ENCODE results near the gene AFF3.

Gene AFF3

DNA sequence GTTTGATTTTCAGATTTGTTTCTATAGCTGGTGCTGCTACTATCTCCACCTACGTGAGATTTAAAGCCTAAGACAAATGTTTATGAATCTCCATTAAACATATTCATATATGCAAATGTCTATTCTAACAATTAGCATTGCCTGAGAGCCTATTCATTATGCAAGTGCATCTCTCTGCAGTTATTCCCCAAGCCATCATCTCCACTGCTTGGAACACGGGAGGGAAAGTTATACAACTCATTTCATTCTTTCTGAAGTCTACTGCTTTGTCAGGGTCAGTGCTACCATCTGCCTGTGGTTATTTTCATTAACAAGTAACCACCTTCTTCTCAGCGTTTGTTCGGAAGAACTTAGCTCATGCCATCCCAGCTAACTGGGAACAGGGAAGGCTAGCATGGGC is 463.8 kb downstream of the AFF3 start:
- no peaks in the 10 kb centered on the region for H3K36me3 ChIP-seq
- no peaks in the 10 kb centered on the region for H3K9me3 ChIP-seq
- no peaks in the 10 kb centered on the region for H3K27me3 ChIP-seq
- H3K4me3 ChIP-seq (ENCODE audit: low read depth, low read length), result no peak overlapping the region
- no peaks in the 10 kb centered on the region for H3K4me1 ChIP-seq
- DNase-seq, result no peak
- TF ChIP-seq, protein P1, sequence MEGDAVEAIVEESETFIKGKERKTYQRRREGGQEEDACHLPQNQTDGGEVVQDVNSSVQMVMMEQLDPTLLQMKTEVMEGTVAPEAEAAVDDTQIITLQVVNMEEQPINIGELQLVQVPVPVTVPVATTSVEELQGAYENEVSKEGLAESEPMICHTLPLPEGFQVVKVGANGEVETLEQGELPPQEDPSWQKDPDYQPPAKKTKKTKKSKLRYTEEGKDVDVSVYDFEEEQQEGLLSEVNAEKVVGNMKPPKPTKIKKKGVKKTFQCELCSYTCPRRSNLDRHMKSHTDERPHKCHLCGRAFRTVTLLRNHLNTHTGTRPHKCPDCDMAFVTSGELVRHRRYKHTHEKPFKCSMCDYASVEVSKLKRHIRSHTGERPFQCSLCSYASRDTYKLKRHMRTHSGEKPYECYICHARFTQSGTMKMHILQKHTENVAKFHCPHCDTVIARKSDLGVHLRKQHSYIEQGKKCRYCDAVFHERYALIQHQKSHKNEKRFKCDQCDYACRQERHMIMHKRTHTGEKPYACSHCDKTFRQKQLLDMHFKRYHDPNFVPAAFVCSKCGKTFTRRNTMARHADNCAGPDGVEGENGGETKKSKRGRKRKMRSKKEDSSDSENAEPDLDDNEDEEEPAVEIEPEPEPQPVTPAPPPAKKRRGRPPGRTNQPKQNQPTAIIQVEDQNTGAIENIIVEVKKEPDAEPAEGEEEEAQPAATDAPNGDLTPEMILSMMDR (IDR thresholded peaks at IDR 0.05; ENCODE audit: low read depth, low read length), result no peak

DNA sequence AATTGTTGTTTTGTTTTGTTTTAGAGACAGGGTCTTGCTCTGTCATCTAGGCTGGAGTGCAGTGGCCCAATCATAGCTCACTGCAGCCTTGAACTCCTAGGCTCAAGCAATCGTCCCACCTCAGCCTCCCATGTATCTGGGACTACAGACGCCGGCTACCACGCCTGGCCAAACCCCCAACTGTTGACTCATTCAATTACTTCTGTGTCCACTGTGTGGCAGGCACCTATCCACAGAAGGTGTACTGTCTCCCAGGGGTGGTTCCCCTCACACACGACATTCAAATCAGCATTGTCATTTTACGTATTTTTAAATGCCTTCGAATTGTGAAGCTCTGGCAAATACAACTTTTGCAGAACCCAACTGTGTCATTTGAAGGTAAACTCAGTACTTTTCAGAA is 464.6 kb downstream of the AFF3 start:
- TF ChIP-seq, protein P1 (IDR thresholded peaks at IDR 0.05; ENCODE audit: low read depth, low read length), result no peak
- DNase-seq, result no peak
- no peaks in the 10 kb centered on the region for H3K27me3 ChIP-seq
- no peaks in the 10 kb centered on the region for H3K36me3 ChIP-seq
- no peaks in the 10 kb centered on the region for H3K9me3 ChIP-seq
- no peak overlapping the region for H3K4me3 ChIP-seq (ENCODE audit: low read depth, low read length)
- no peaks in the 10 kb centered on the region for H3K4me1 ChIP-seq

DNA sequence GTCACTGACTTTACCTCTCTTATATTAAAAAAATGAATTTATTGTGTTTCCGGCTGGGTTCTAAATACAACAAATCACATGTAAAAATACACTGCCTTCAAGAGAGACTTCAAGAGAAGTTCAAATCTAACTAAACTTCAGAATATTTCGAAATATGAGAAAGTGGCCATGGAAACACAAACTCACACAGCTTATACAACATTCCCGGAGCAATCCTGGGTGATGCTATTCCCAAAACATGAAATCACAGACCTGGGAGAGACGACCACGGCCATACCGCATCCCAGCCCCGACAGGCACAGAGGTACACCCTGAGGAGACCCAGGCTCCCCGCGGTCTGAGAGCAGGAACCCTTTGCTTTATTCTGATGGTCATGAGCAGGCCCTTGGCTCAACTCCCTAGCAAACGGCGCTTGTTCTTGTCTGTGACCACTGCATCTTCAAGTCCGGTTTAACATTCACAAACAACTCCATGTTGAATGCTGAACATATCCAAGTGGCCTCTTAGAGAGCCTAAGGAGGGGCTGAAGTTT is 467.2 kb downstream of the AFF3 start:
- no peak overlapping the region for H3K4me3 ChIP-seq (ENCODE audit: low read depth, low read length)
- H3K27me3 ChIP-seq, result no peaks in the 10 kb centered on the region
- peaks cover 6% of the 10 kb centered on the region for H3K4me1 ChIP-seq
- no peaks in the 10 kb centered on the region for H3K36me3 ChIP-seq
- H3K9me3 ChIP-seq, result no peaks in the 10 kb centered on the region
- TF ChIP-seq, protein P1 (IDR thresholded peaks at IDR 0.05; ENCODE audit: low read depth, low read length), result no peak
- DNase-seq, result no peak

DNA sequence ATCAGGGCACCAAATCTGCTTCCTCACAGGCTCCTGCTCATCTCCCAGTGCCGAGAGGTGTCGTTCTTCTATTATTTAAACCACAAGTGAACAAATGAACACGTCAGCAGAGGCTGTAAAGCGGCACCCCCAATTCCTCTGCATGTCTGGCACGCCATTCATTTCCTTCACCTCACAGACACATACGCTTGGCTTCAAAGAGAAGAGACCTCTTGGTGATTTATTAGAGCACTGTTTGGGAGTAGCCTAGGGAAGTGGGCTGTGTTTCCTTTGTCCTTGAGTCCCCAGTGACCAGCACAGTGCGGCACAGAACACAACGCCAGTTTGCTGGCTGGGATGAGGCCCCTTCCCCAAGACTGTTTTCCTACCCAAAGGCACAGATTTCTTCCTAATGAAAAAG is 468.3 kb downstream of the AFF3 start:
- no peaks in the 10 kb centered on the region for H3K27me3 ChIP-seq
- H3K4me3 ChIP-seq (ENCODE audit: low read depth, low read length), result no peak overlapping the region
- TF ChIP-seq, protein P1 (IDR thresholded peaks at IDR 0.05; ENCODE audit: low read depth, low read length), result no peak
- no peak for DNase-seq
- H3K4me1 ChIP-seq, result peaks cover 6% of the 10 kb centered on the region
- H3K9me3 ChIP-seq, result no peaks in the 10 kb centered on the region
- H3K36me3 ChIP-seq, result no peaks in the 10 kb centered on the region

DNA sequence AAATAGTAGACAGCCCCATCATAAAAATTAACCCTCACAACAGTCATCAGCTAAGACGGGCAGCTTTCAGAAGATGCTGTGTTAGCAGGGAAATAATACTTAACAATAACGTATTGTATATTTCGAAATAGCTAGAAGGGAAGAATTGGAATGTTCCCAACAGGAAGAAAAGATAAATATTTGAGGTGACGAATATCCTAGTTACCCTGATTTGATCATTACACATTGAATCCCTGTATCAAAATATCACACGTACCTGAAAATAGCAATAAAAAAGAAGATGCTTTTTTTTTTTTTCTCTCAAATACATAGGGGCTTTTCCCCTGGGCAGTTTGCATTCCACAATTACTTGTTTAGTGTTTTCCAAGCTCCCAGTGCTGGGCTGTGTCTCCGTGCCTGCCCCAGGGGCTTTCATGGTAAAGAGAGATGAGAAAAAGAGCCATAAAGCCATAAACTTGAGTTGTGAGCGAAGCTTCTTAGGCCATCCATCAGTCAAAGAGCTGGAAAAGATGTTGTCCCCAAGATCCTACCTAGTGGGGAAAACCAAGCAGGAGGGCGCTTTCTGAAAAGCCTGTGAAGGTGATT is 469.5 kb downstream of the AFF3 start:
- Histone ChIP-seq H3K4me3 (ENCODE audit: low read depth, low read length) (no peak overlapping the region), H3K36me3 (no peaks in the 10 kb centered on the region), H3K9me3 (no peaks in the 10 kb centered on the region), H3K27me3 (no peaks in the 10 kb centered on the region), H3K4me1 (peaks cover 6% of the 10 kb centered on the region)
- TF ChIP-seq, protein P1 (IDR thresholded peaks at IDR 0.05; ENCODE audit: low read depth, low read length), result no peak
- DNase-seq, result no peak
